GM23338 (cell line): Measurements from ENCODE around the gene CDH18.

Experiments
- CREB1 ChIP-seq: fragments of 250-450 bp; sonication (Bioruptor Pico); IDR thresholded peaks from 2 replicates; pipeline ENCODE4 v1.5.0; 2020; ENCODE audit warnings: low read depth, mild to moderate bottlenecking, moderate library complexity
- EZH2 ChIP-seq: fragments of 200-600 bp; sonication (generic); IDR thresholded peaks from one replicate; pipeline ENCODE4 v1.8.0; 2017; ENCODE audit warnings: antibody characterized with exemption, mild to moderate bottlenecking, low read depth; ENCODE audit not compliant: unreplicated experiment
- EZH2phosphoT487 ChIP-seq: fragments of 200-600 bp; sonication (generic); IDR thresholded peaks from one replicate; pipeline ENCODE4 v1.8.1; 2018; ENCODE audit warnings: antibody characterized with exemption; ENCODE audit not compliant: unreplicated experiment
- POLR2AphosphoS5 ChIP-seq: IDR thresholded peaks from 2 replicates; pipeline ENCODE4 v1.6.1; 2016; ENCODE audit warnings: antibody characterized with exemption, low read depth
- TF ChIP-seq, protein P1 (sequence below), 2 experiments: fragments of 200-600 bp in 1 of 2; sonication (generic) in 1 of 2; conservative IDR thresholded peaks; 2 replicates each; pipeline versions ENCODE4 v1.5.1 to v1.6.1; 2016 to 2017; ENCODE audit warnings: antibody characterized with exemption in 2 of 2, low read depth in 2 of 2, mild to moderate bottlenecking in 2 of 2, moderate library complexity in 1 of 2

- no peak for TF ChIP-seq EZH2
- TF ChIP-seq EZH2phosphoT487 = no peak
- TF ChIP-seq, protein P1, sequence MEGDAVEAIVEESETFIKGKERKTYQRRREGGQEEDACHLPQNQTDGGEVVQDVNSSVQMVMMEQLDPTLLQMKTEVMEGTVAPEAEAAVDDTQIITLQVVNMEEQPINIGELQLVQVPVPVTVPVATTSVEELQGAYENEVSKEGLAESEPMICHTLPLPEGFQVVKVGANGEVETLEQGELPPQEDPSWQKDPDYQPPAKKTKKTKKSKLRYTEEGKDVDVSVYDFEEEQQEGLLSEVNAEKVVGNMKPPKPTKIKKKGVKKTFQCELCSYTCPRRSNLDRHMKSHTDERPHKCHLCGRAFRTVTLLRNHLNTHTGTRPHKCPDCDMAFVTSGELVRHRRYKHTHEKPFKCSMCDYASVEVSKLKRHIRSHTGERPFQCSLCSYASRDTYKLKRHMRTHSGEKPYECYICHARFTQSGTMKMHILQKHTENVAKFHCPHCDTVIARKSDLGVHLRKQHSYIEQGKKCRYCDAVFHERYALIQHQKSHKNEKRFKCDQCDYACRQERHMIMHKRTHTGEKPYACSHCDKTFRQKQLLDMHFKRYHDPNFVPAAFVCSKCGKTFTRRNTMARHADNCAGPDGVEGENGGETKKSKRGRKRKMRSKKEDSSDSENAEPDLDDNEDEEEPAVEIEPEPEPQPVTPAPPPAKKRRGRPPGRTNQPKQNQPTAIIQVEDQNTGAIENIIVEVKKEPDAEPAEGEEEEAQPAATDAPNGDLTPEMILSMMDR (conservative IDR thresholded peaks at IDR 0.05; ENCODE audit: low read depth in 2 of 2) = no peak
- TF ChIP-seq CREB1 (CRISPR knock-in tag) = no peak
- no peak for TF ChIP-seq POLR2AphosphoS5
Observed at GRCh38 chr5:19928562-19929421, 59.2 kb downstream of the CDH18 start.
